Motor neuron (in vitro differentiated cells): ENCODE results near the gene PHF10. TPM values are rescaled to one million over a fixed set of nuclear protein-coding genes. Genes with fewer than 3 reads are reported as not detected.

ENCODE experiments used
- ATAC-seq, 8 experiments: fragments of 200-7000 bp; cut with Tn5 transposase; replicated peaks in 6 of 8; 2 replicates each; pipeline ENCODE4 v1.8.0; 2021; ENCODE audit warnings: mild to moderate bottlenecking in 8 of 8, moderate library complexity in 8 of 8
- H3K27ac ChIP-seq, 2 donors: fragments of 250-450 bp; sonication (Bioruptor Pico); 2 replicates each; pipeline ENCODE4 v1.9.0; 2021; ENCODE audit warnings: antibody characterized with exemption in 2 of 2, mild to moderate bottlenecking in 2 of 2, moderate library complexity in 1 of 2
- H3K4me1 ChIP-seq, 2 donors: fragments of 250-450 bp; sonication (Bioruptor Pico); replicated peaks in 1 of 2; 2 replicates each; pipeline ENCODE4 v1.6.1; 2021; ENCODE audit warnings: antibody characterized with exemption in 2 of 2, mild to moderate bottlenecking in 2 of 2, moderate library complexity in 1 of 2
- H3K4me3 ChIP-seq, 5 donors: fragments of 250-450 bp; sonication (Bioruptor Pico); 2 replicates each; pipeline ENCODE4 v1.9.0; 2021; ENCODE audit warnings: antibody characterized with exemption in 5 of 5, mild to moderate bottlenecking in 5 of 5, moderate library complexity in 4 of 5
- WGBS, 10 experiments: fragments of 450-650 bp; shearing (Covaris generic); methylation state at CpG; one replicate each; pipeline ENCODE4 v1.0.0; 2022; 5-methylcytosine and 5-hydroxymethylcytosine counted together
- in situ Hi-C, 9 experiments: fragments of 400-800 bp; cut with MboI; loops; one replicate each; pipeline ENCODE4 v1.15.0; 2021; ENCODE audit warnings: low sequenced_read_pairs in 9 of 9, low pct_unique_long_range_greater_than_20kb in 2 of 9; ENCODE audit not compliant: unreplicated experiment in 9 of 9
- total RNA-seq, 8 experiments: library from RNA; unstranded; fragments of 300-600 nt; gene quantifications; 2 replicates each; pipeline versions ENCODE4 v1.2.3 to v1.2.4, GENCODE V29; 2022

PHF10 gene
- total RNA-seq, 8 experiments from 2014 or later: 11.8 to 53.2 (median 26.9) TPM

- no peak overlapping the region for H3K4me3 ChIP-seq
- ATAC-seq: no peak
- WGBS, 10 experiments: 61 to 100% (median 95%) methylated on average over 3 to 6 of the region's 6 CpGs
- H3K4me1 ChIP-seq: no peaks in the 10 kb centered on the region
- in situ Hi-C loops: no loop called here
- H3K27ac ChIP-seq: no peak overlapping the region
These were observed 35.0 kb downstream of the PHF10 start for GRCh38 chr6:169689287-169689686.

- H3K4me1 ChIP-seq: no peaks in the 10 kb centered on the region
- H3K4me3 ChIP-seq: no peak overlapping the region
- ATAC-seq: no peak
- WGBS, 10 experiments: 80 to 100% (median 91%) methylated on average over 1 to 2 of the region's 2 CpGs; no CpG with 5 or more reads in 1 of the 10 experiments
- no peak overlapping the region for H3K27ac ChIP-seq
- in situ Hi-C loops: no loop called here
These were observed 38.4 kb downstream of the PHF10 start for GRCh38 chr6:169685860-169686259.

GRCh38 chr6:169684056-169684455 lies 40.2 kb downstream of the PHF10 start:
- Histone ChIP-seq H3K4me3 (no peak overlapping the region), H3K27ac (no peak overlapping the region), H3K4me1 (no peaks in the 10 kb centered on the region)
- WGBS, 10 experiments: 67 to 100% (median 100%) methylated on average over 1 to 3 of the region's 3 CpGs; no CpG with 5 or more reads in 5 of the 10 experiments
- in situ Hi-C loops: no loop called here
- no peak for ATAC-seq

- ATAC-seq: no peak
- 29 to 100% (median 100%) methylated on average over 1 of the region's 1 CpG; no CpG with 5 or more reads in 3 of the 10 experiments for WGBS, 10 experiments
- Histone ChIP-seq H3K4me1 (no peaks in the 10 kb centered on the region), H3K27ac (no peak overlapping the region), H3K4me3 (no peak overlapping the region)
- in situ Hi-C loops: no loop called here
These were observed 46.0 kb downstream of the PHF10 start for GRCh38 chr6:169678342-169678741.

GRCh38 chr6:169677096-169677495 lies 47.2 kb downstream of the PHF10 start:
- in situ Hi-C loops: no loop called here
- no peak for ATAC-seq
- 75 to 100% (median 86%) methylated on average over 1 of the region's 1 CpG; no CpG with 5 or more reads in 3 of the 10 experiments for WGBS, 10 experiments
- H3K4me3 ChIP-seq: no peak overlapping the region
- H3K27ac ChIP-seq: no peak overlapping the region
- H3K4me1 ChIP-seq: no peaks in the 10 kb centered on the region

- no peak for ATAC-seq
- no peak overlapping the region for H3K4me3 ChIP-seq
- in situ Hi-C loops: no loop called here
- peaks cover 0 to under 1% of the 10 kb centered on the region in 2 donors for H3K4me1 ChIP-seq
- WGBS, 10 experiments: 100% methylated on average over 1 to 2 of the region's 3 CpGs; no CpG with 5 or more reads in 6 of the 10 experiments
- no peak overlapping the region for H3K27ac ChIP-seq
These were observed 49.3 kb downstream of the PHF10 start for GRCh38 chr6:169675011-169675410.

GRCh38 chr6:169671563-169671962 lies 52.7 kb downstream of the PHF10 start:
- H3K27ac ChIP-seq: no peak overlapping the region
- no peak for ATAC-seq
- in situ Hi-C loops: no loop called here
- H3K4me3 ChIP-seq: no peak overlapping the region
- WGBS, 10 experiments: 60 to 100% (median 93%) methylated on average over 1 to 4 of the region's 5 CpGs; no CpG with 5 or more reads in 1 of the 10 experiments
- H3K4me1 ChIP-seq: peaks cover 0 to 4% of the 10 kb centered on the region in 2 donors

- Histone ChIP-seq H3K27ac (no peak overlapping the region), H3K4me3 (no peak overlapping the region), H3K4me1 (peaks cover 0 to 4% of the 10 kb centered on the region in 2 donors)
- in situ Hi-C loops: no loop called here
- no peak for ATAC-seq
- 37 to 100% (median 57%) methylated on average over 1 to 7 of the region's 7 CpGs; no CpG with 5 or more reads in 1 of the 10 experiments for WGBS, 10 experiments
These were observed 54.4 kb downstream of the PHF10 start for GRCh38 chr6:169669889-169670288.

- ATAC-seq: no peak
- Histone ChIP-seq H3K4me1 (peaks cover 0 to 4% of the 10 kb centered on the region in 2 donors), H3K4me3 (no peak overlapping the region), H3K27ac (no peak overlapping the region)
- WGBS, 10 experiments: 80 to 100% (median 90%) methylated on average over 2 to 6 of the region's 6 CpGs; no CpG with 5 or more reads in 4 of the 10 experiments
- in situ Hi-C loops: no loop called here
These were observed 55.2 kb downstream of the PHF10 start for GRCh38 chr6:169669147-169669546.

- in situ Hi-C loops: no loop called here
- 31 to 90% (median 67%) methylated on average over 1 to 13 of the region's 15 CpGs; no CpG with 5 or more reads in 2 of the 10 experiments for WGBS, 10 experiments
- ATAC-seq: no peak
These were observed 56.0 kb downstream of the PHF10 start for GRCh38 chr6:169668203-169668847.

GRCh38 chr6:169667716-169668115 lies 56.6 kb downstream of the PHF10 start:
- no peak for ATAC-seq
- Histone ChIP-seq H3K27ac (no peak overlapping the region), H3K4me1 (peaks cover 0 to 4% of the 10 kb centered on the region in 2 donors), H3K4me3 (no peak overlapping the region)
- in situ Hi-C loops: no loop called here
- 88 to 100% (median 93%) methylated on average over 2 to 7 of the region's 27 CpGs; no CpG with 5 or more reads in 5 of the 10 experiments for WGBS, 10 experiments

More at GRCh38 chr6:169668203-169668847, 56.0 kb downstream of the PHF10 start:
- H3K4me3 ChIP-seq: no peak overlapping the region
- H3K27ac ChIP-seq: no peak overlapping the region
- H3K4me1 ChIP-seq: peaks cover 0 to 4% of the 10 kb centered on the region in 2 donors

GRCh38 chr6:169666441-169666840 lies 57.9 kb downstream of the PHF10 start:
- ATAC-seq: no peak
- WGBS, 10 experiments: 89 to 100% (median 94%) methylated on average over 2 to 13 of the region's 18 CpGs; no CpG with 5 or more reads in 4 of the 10 experiments
- peaks cover 0 to 4% of the 10 kb centered on the region in 2 donors for H3K4me1 ChIP-seq
- H3K4me3 ChIP-seq: no peak overlapping the region
- no peak overlapping the region for H3K27ac ChIP-seq
- in situ Hi-C loops: no loop called here

- Histone ChIP-seq H3K4me1 (peaks cover 0 to 4% of the 10 kb centered on the region in 2 donors), H3K4me3 (no peak overlapping the region), H3K27ac (no peak overlapping the region)
- no peak for ATAC-seq
- in situ Hi-C loops: no loop called here
- WGBS, 10 experiments: 20 to 97% (median 81%) methylated on average over 1 to 9 of the region's 9 CpGs; no CpG with 5 or more reads in 2 of the 10 experiments
These were observed 59.0 kb downstream of the PHF10 start for GRCh38 chr6:169665289-169665688.

GRCh38 chr6:169664227-169664626 lies 60.1 kb downstream of the PHF10 start:
- no peaks in the 10 kb centered on the region for H3K4me1 ChIP-seq
- no peak for ATAC-seq
- WGBS, 10 experiments: 96 to 100% (median 100%) methylated on average over 1 to 10 of the region's 14 CpGs; no CpG with 5 or more reads in 5 of the 10 experiments

More at GRCh38 chr6:169664227-169664626, 60.1 kb downstream of the PHF10 start:
- in situ Hi-C loops: no loop called here
- no peak overlapping the region for H3K27ac ChIP-seq
- no peak overlapping the region for H3K4me3 ChIP-seq
